Breast epithelium (tissue), 4 donors: ENCODE results near the gene EAPP. TPM values are rescaled to one million over a fixed set of nuclear protein-coding genes. Genes with fewer than 3 reads are reported as not detected.

Source experiments
- DNase-seq, 2 donors: peaks; one replicate each; pipeline ENCODE4 v3.0.0-alpha.2; 2019; ENCODE audit warnings: low spot score in 2 of 2
- H3K27ac ChIP-seq, 2 donors: fragments of 200-600 bp; sonication (generic) in 1 of 2; one replicate each; pipeline ENCODE4 v1.5.1; 2016 to 2019; ENCODE audit warnings: mild to moderate bottlenecking in 1 of 2
- H3K27me3 ChIP-seq, 2 donors: fragments of 200-600 bp; sonication (generic) in 1 of 2; one replicate each; pipeline versions ENCODE4 v1.5.1 to v1.6.0; 2017 to 2019; ENCODE audit warnings: control low read depth in 1 of 2, mild to moderate bottlenecking in 1 of 2
- H3K36me3 ChIP-seq: fragments of 200-600 bp; one replicate; pipeline ENCODE4 v1.5.1; 2019
- H3K4me1 ChIP-seq, 2 donors: fragments of 200-600 bp; sonication (generic); one replicate each; pipeline ENCODE4 v1.5.1; 2016 to 2019; ENCODE audit warnings: control low read depth in 1 of 2
- H3K4me3 ChIP-seq, 3 donors: fragments of 200-600 bp; sonication (generic); 1 replicate in 2 of 3; 2 replicates in 1 of 3; pipeline ENCODE4 v1.5.1; 2016 to 2019; ENCODE audit warnings: mild to moderate bottlenecking in 3 of 3, moderate library complexity in 2 of 3
- H3K9me3 ChIP-seq, 2 donors: fragments of 200-600 bp; sonication (generic) in 1 of 2; one replicate each; pipeline ENCODE4 v1.5.1; 2016 to 2019; ENCODE audit warnings: control low read depth in 1 of 2
- CTCF ChIP-seq, 3 donors: fragments of 450-650 bp; IDR thresholded peaks; one replicate each; pipeline ENCODE4 v1.5.1; 2016 to 2017; ENCODE audit warnings: antibody characterized with exemption in 3 of 3, mild to moderate bottlenecking in 3 of 3, moderate library complexity in 3 of 3
- POLR2A ChIP-seq: fragments of 450-650 bp; IDR thresholded peaks from one replicate; pipeline ENCODE4 v1.6.1; 2016; ENCODE audit warnings: antibody characterized with exemption, mild to moderate bottlenecking, moderate library complexity
- POLR2AphosphoS5 ChIP-seq, 3 donors: sonication (generic); formaldehyde crosslinking; IDR thresholded peaks; one replicate each; pipeline ENCODE4 v1.6.1; 2017; ENCODE audit warnings: antibody characterized with exemption in 3 of 3
- intact Hi-C: fragments of 100-400 bp; cut with DNase I; formaldehyde crosslinking; loops from one replicate; pipeline ENCODE4 v1.15.1; 2023; ENCODE audit warnings: low total_unique reads
- total RNA-seq, 3 donors: library from RNA; depleted of rRNA; stranded (reverse); fragments of >200 nt; gene quantifications; one replicate each; pipeline ENCODE4 v1.1.0, GENCODE V29; 2016

EAPP gene
- total RNA-seq, 3 donors from 2014 or later = 43.3 to 81.2 (median 43.8) TPM

DNA sequence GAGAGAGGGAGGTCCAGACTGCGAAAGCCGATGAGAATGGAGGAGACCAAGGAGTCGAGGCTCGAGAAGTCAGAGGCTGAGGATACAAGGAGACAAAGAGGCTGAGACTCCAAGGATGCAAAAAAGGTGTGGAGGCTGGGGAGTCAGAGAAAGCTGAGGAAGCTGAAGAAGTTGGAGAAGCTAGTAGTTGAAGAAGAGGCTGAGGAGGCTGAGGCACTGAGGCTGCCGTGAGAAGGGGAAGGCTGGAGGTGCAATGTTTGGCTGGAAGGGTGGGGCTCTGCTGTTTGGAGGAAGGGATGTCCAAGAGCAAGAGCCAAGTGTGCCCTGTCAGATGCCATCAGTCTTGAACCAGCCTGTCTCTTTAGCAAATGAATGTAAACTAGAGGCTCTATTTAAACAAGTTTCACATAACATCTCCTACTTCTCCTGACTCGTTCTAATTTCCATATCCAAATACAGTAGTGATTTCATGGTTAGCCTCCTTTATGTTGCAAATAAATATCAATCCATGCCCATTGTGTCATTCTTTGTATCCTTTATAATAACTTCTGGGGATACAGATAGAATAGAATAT is 66.7 kb downstream of the EAPP start:
- H3K4me3 ChIP-seq = no peak overlapping the region
- no peak for TF ChIP-seq POLR2A
- TF ChIP-seq POLR2AphosphoS5 (IDR thresholded peaks at IDR 0.05) = no peak
- no peak for TF ChIP-seq CTCF (IDR thresholded peaks at IDR 0.05)
- no peaks in the 10 kb centered on the region for H3K36me3 ChIP-seq
- H3K4me1 ChIP-seq = no peaks in the 10 kb centered on the region
- intact Hi-C loops = no loop called here
- H3K27ac ChIP-seq = no peak overlapping the region
- H3K27me3 ChIP-seq = no peaks in the 10 kb centered on the region
- no peak for DNase-seq
- no peaks in the 10 kb centered on the region for H3K9me3 ChIP-seq

GRCh38 chr14:34470319-34470718 is 69.2 kb downstream of the EAPP start:
- Histone ChIP-seq H3K4me3 (no peak overlapping the region), H3K9me3 (no peaks in the 10 kb centered on the region), H3K27me3 (no peaks in the 10 kb centered on the region), H3K36me3 (no peaks in the 10 kb centered on the region), H3K27ac (no peak overlapping the region), H3K4me1 (no peaks in the 10 kb centered on the region)
- TF ChIP-seq POLR2A (no peak), POLR2AphosphoS5 (IDR thresholded peaks at IDR 0.05) (no peak), CTCF (IDR thresholded peaks at IDR 0.05) (no peak)
- intact Hi-C loops = no loop called here
- no peak for DNase-seq

GRCh38 chr14:34466691-34467090 is 72.8 kb downstream of the EAPP start:
- Histone ChIP-seq H3K4me3 (no peak overlapping the region), H3K9me3 (no peaks in the 10 kb centered on the region), H3K36me3 (no peaks in the 10 kb centered on the region), H3K4me1 (no peaks in the 10 kb centered on the region), H3K27me3 (no peaks in the 10 kb centered on the region), H3K27ac (no peak overlapping the region)
- TF ChIP-seq CTCF (IDR thresholded peaks at IDR 0.05) (no peak), POLR2AphosphoS5 (IDR thresholded peaks at IDR 0.05) (no peak), POLR2A (no peak)
- no peak for DNase-seq
- intact Hi-C loops = no loop called here

Other genes with a start within 250 kb of the EAPP start
- 10 to 100 TPM; 17.1 to 67.0 (median 38.0) TPM for gene SPTSSA, start 77.5 kb downstream of the EAPP start, total RNA-seq
- gene SNX6, start 90.4 kb upstream of the EAPP start, total RNA-seq = 100 to 1,000 TPM in 2 of 3 donors, 10 to 100 TPM in 1; 64.2 to 129 (median 127) TPM
- 10 to 100 TPM; 28.8 to 75.2 (median 34.4) TPM for gene CFL2, start 174.9 kb upstream of the EAPP start, total RNA-seq